SK-N-SH (cell line): ENCODE data around the gene LRRC25. TPM values are rescaled to one million over a fixed set of nuclear protein-coding genes. Genes with fewer than 3 reads are reported as not detected.

Experiments used
- CTCF ChIA-PET: fragments of 300-600, 350-600 bp; formaldehyde crosslinking; extraction: SDS; loops from one replicate; lab custom pipeline; 2021; lab: Yijun Ruan, JAX
- POLR2A ChIA-PET: fragments of 350-600 bp; sonication (Branson Sonifier 250); formaldehyde crosslinking; extraction: SDS; loops from one replicate; lab custom pipeline; 2020; ENCODE audit warnings: antibody characterized with exemption, inconsistent platforms; lab: Yijun Ruan, JAX
- DNase-seq: peaks from one replicate; pipeline ENCODE4 v3.0.0; 2012
- H2AFZ ChIP-seq: fragments of 200-600 bp; sonication (generic); 2 replicates; pipeline ENCODE4 v1.8.1; 2016; ENCODE audit warnings: antibody characterized with exemption, mild to moderate bottlenecking, low read depth
- H3F3A ChIP-seq: fragments of 200-600 bp; sonication (generic); replicated peaks from 2 replicates; pipeline ENCODE3; 2016; ENCODE audit warnings: antibody characterized with exemption, mild to moderate bottlenecking; ENCODE audit not compliant: insufficient read depth
- H3K27ac ChIP-seq, 2 experiments: fragments of 200-500 bp in 1 of 2; fragments of 200-600 bp in 1 of 2; sonication (Bioruptor generic) in 1 of 2; sonication (generic), shearing (Covaris generic) in 1 of 2; 2 replicates each; pipeline versions ENCODE4 v1.5.1 to v1.6.1; 2014 to 2016; ENCODE audit warnings: low read depth in 2 of 2, inconsistent platforms in 1 of 2, low read length in 1 of 2, mild to moderate bottlenecking in 1 of 2, mixed read lengths in 1 of 2
- H3K27me3 ChIP-seq: fragments of 200-600 bp; sonication (generic), shearing (Covaris generic); 2 replicates; pipeline ENCODE4 v1.6.1; 2016; ENCODE audit warnings: mixed run types; ENCODE audit not compliant: insufficient read depth
- H3K36me3 ChIP-seq, 2 experiments: fragments of 200-500 bp in 1 of 2; fragments of 200-600 bp in 1 of 2; sonication (Bioruptor generic) in 1 of 2; sonication (generic) in 1 of 2; replicated peaks in 1 of 2; 2 replicates each; pipeline versions ENCODE3 to v1.5.1; 2014 to 2016; ENCODE audit warnings: low read length in 1 of 2, mild to moderate bottlenecking in 1 of 2; ENCODE audit not compliant: insufficient read depth in 2 of 2, control insufficient read depth in 1 of 2
- H3K4me1 ChIP-seq, 2 experiments: fragments of 200-500 bp in 1 of 2; fragments of 200-600 bp in 1 of 2; sonication (Bioruptor generic) in 1 of 2; sonication (generic), shearing (Covaris generic) in 1 of 2; 2 replicates each; pipeline versions ENCODE4 v1.5.1 to v1.6.1; 2014 to 2016; ENCODE audit warnings: low read depth in 1 of 2, low read length in 1 of 2, mixed run types in 1 of 2; ENCODE audit not compliant: insufficient read depth in 2 of 2, control insufficient read depth in 1 of 2
- H3K4me2 ChIP-seq: fragments of 200-600 bp; sonication (generic), shearing (Covaris generic); 2 replicates; pipeline ENCODE4 v1.6.1; 2017; ENCODE audit warnings: mixed run types
- H3K4me3 ChIP-seq, 2 experiments: fragments of 200-500 bp in 1 of 2; fragments of 200-600 bp in 1 of 2; sonication (Bioruptor generic) in 1 of 2; sonication (generic), shearing (Covaris generic) in 1 of 2; 2 replicates each; pipeline versions ENCODE4 v1.5.1 to v1.8.1; 2014 to 2016; ENCODE audit warnings: low read depth in 2 of 2, inconsistent platforms in 1 of 2, low read length in 1 of 2, mild to moderate bottlenecking in 1 of 2, mixed read lengths in 1 of 2, moderate library complexity in 1 of 2
- H3K79me2 ChIP-seq: fragments of 200-600 bp; sonication (generic); 2 replicates; pipeline ENCODE4 v1.8.1; 2017; ENCODE audit warnings: mild to moderate bottlenecking; ENCODE audit not compliant: insufficient read depth
- H3K9ac ChIP-seq: fragments of 200-600 bp; sonication (generic); 2 replicates; pipeline ENCODE4 v1.6.1; 2017; ENCODE audit warnings: mixed run types
- H3K9me2 ChIP-seq: fragments of 200-600 bp; sonication (generic); 2 replicates; pipeline ENCODE4 v1.6.1; 2017; ENCODE audit warnings: mixed run types
- H3K9me3 ChIP-seq: fragments of 200-600 bp; sonication (generic); 2 replicates; pipeline ENCODE4 v1.6.1; 2017; ENCODE audit warnings: mixed run types, mild to moderate bottlenecking, moderate library complexity
- H4K20me1 ChIP-seq: fragments of 200-600 bp; sonication (generic); 2 replicates; pipeline ENCODE4 v1.6.1; 2017; ENCODE audit warnings: mild to moderate bottlenecking, mixed run types; ENCODE audit not compliant: insufficient read depth
- EZH2phosphoT487 ChIP-seq: fragments of 200-600 bp; sonication (generic); IDR thresholded peaks from 2 replicates; pipeline ENCODE4 v1.6.1; 2017; ENCODE audit warnings: low read depth, mixed run types, mild to moderate bottlenecking, antibody characterized with exemption, moderate library complexity, borderline replicate concordance
- FOSL2 ChIP-seq: IDR thresholded peaks from 2 replicates; pipeline ENCODE4 v1.4.0; 2012; ENCODE audit warnings: low read depth, mild to moderate bottlenecking, moderate library complexity, borderline replicate concordance
- FOXJ3 ChIP-seq: sonication (generic); formaldehyde crosslinking; IDR thresholded peaks from 2 replicates; pipeline ENCODE4 v1.5.1; 2020; ENCODE audit warnings: mild to moderate bottlenecking, missing genetic modification reagents
- FOXM1 ChIP-seq: IDR thresholded peaks from 2 replicates; pipeline ENCODE4 v1.4.0; 2012; ENCODE audit warnings: low read depth, mild to moderate bottlenecking
- GABPA ChIP-seq: IDR thresholded peaks from 2 replicates; pipeline ENCODE4 v1.4.0; 2012; ENCODE audit warnings: low read depth, mild to moderate bottlenecking
- GATA2 ChIP-seq: sonication (generic); formaldehyde crosslinking; IDR thresholded peaks from 2 replicates; pipeline ENCODE4 v1.5.0; 2020; ENCODE audit warnings: mild to moderate bottlenecking, missing genetic modification reagents
- JUND ChIP-seq: IDR thresholded peaks from 2 replicates; pipeline ENCODE4 v1.4.0; 2012
- MEF2A ChIP-seq: IDR thresholded peaks from 2 replicates; pipeline ENCODE4 v1.4.0; 2012; ENCODE audit warnings: low read depth, borderline replicate concordance
- MXI1 ChIP-seq: IDR thresholded peaks from 2 replicates; pipeline ENCODE4 v1.6.1; 2012; ENCODE audit warnings: mild to moderate bottlenecking, low read depth, low read length, improper control_type of control experiment
- NRF1 ChIP-seq: IDR thresholded peaks from 2 replicates; pipeline ENCODE4 v1.6.1; 2012; ENCODE audit warnings: low read depth, mild to moderate bottlenecking, low read length
- RAD21 ChIP-seq: IDR thresholded peaks from 2 replicates; pipeline ENCODE4 v1.6.1; 2012; ENCODE audit warnings: mild to moderate bottlenecking, low read length
- SIN3A ChIP-seq: IDR thresholded peaks from 2 replicates; pipeline ENCODE4 v1.6.1; 2012; ENCODE audit warnings: low read depth, mild to moderate bottlenecking, low read length, moderate library complexity, borderline replicate concordance
- SMC3 ChIP-seq: IDR thresholded peaks from 2 replicates; pipeline ENCODE4 v1.6.1; 2012; ENCODE audit warnings: low read depth, low read length, improper control_type of control experiment
- TCF12 ChIP-seq: IDR thresholded peaks from 2 replicates; pipeline ENCODE4 v1.4.0; 2012
- TEAD4 ChIP-seq: IDR thresholded peaks from 2 replicates; pipeline ENCODE4 v1.4.0; 2012; ENCODE audit warnings: mild to moderate bottlenecking, borderline replicate concordance; ENCODE audit not compliant: insufficient read depth
- YY1 ChIP-seq: IDR thresholded peaks from 2 replicates; pipeline ENCODE4 v1.4.0; 2012; ENCODE audit warnings: low read depth, mild to moderate bottlenecking
- WGBS: methylation state at CpG from one replicate; pipeline ENCODE4 v1.1.6; 2017; ENCODE audit warnings: low lambda C conversion rate; 5-methylcytosine and 5-hydroxymethylcytosine counted together
- polyA plus RNA-seq, 3 experiments: library from polyadenylated mRNA; depleted of rRNA; stranded (reverse); fragments of >200 nt; gene quantifications; 2 replicates each; pipeline ENCODE4 v1.2.3, GENCODE V29; 2012
- TF ChIP-seq, protein P1 (sequence below): fragments of 150-350 bp; IDR thresholded peaks from 2 replicates; pipeline ENCODE4 v1.6.1; 2017; ENCODE audit warnings: antibody characterized with exemption, low read length, low read depth, borderline replicate concordance
- TF ChIP-seq, protein P2 (sequence below): fragments of 200-600 bp; sonication (generic); IDR thresholded peaks from 2 replicates; pipeline ENCODE4 v1.6.1; 2017; ENCODE audit warnings: antibody characterized with exemption, mild to moderate bottlenecking, moderate library complexity
- TF ChIP-seq, protein P3 (sequence below): IDR thresholded peaks from 2 replicates; pipeline ENCODE4 v1.6.1; 2012; ENCODE audit warnings: mild to moderate bottlenecking, low read depth, low read length, moderate library complexity
- TF ChIP-seq, protein P4 (sequence below): fragments of 150-350 bp; IDR thresholded peaks from 2 replicates; pipeline ENCODE4 v1.6.1; 2016; ENCODE audit warnings: mild to moderate bottlenecking, low read depth, low read length
- TF ChIP-seq, protein P5 (sequence below): IDR thresholded peaks from 2 replicates; pipeline ENCODE4 v1.4.0; 2012; ENCODE audit warnings: low read depth
- TF ChIP-seq, protein P6 (sequence below): IDR thresholded peaks from 2 replicates; pipeline ENCODE4; 2012

Gene LRRC25
- polyA plus RNA-seq, 1 of the 3 experiments (the other 2 are of a cell fraction), result not detected

DNA sequence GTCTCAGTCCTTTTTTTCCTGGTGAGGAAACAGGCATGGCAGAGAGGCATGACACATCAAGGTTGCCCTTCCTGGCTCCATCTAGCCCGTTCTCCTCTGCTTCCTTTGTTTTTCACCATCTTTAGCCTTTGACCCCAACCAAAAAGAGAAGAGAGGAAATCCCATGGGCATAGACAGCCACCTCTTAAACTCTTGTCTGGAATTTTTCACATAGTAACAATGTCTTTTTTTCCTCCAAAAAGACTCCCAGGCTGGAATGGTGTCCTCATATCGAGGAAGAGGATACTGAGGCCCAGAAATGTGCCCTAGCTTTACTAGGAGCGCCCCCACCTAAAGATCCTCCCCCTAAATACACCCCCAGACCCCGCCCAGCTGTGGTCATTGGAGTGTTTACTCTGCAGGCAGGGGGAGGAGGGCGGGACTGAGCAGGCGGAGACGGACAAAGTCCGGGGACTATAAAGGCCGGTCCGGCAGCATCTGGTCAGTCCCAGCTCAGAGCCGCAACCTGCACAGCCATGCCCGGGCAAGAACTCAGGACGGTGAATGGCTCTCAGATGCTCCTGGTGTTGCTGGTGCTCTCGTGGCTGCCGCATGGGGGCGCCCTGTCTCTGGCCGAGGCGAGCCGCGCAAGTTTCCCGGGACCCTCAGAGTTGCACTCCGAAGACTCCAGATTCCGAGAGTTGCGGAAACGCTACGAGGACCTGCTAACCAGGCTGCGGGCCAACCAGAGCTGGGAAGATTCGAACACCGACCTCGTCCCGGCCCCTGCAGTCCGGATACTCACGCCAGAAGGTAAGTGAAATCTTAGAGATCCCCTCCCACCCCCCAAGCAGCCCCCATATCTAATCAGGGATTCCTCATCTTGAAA, 11.5 kb downstream of the LRRC25 start, which contains the start of gene GDF15:
GDF15 (plus strand) TSS at position 484 of the 868 bp plus-strand sequence; CDS start at position 516, 32 bp downstream.
- peak within 1 kb of the TSS; percentile 39 for H3K9ac ChIP-seq
- peak within 1 kb of the TSS; percentile 82 for H3K4me2 ChIP-seq
- peaks cover 3 to 6% of the 10 kb centered on the region in 2 experiments for H3K36me3 ChIP-seq
- 47% methylated on average over 24 of the region's 33 CpGs for WGBS
- H3K4me1 ChIP-seq, result peaks cover 0 to 9% of the 10 kb centered on the region in 2 experiments; a peak in 1 of 4 replicates
- no peaks in the 10 kb centered on the region for H3K9me3 ChIP-seq
- ChIA-PET POLR2A (no interaction called here), CTCF (interaction anchor here (0.6 to 8.6 kb wide), 14 partner anchors 10 to 46 kb away, joined by 3 to 160 read pairs (median 4); partner anchors contain the start of gene SSBP4)
- peak within 1 kb of the TSS; percentile 51 to 60 for H3K4me3 ChIP-seq
- H3F3A ChIP-seq, result peaks cover 18% of the 10 kb centered on the region
- peak; percentile 76 for DNase-seq
- H3K27ac ChIP-seq, result peak within 1 kb of the TSS; percentile 23 to 24; a peak in 3 of 4 replicates
- H3K27me3 ChIP-seq, result no peaks in the 10 kb centered on the region
- H3K79me2 ChIP-seq, result peaks cover 9% of the 10 kb centered on the region
- no peaks in the 10 kb centered on the region for H3K9me2 ChIP-seq
- H2AFZ ChIP-seq, result no peak within 1 kb of the TSS
- no peaks in the 10 kb centered on the region; the same call in 1 of the 2 replicates for H4K20me1 ChIP-seq
- no peak for TF ChIP-seq TCF12
- no peak for TF ChIP-seq FOXM1
- TF ChIP-seq SIN3A, result peak; percentile 54; the same call in 1 of the 2 replicates
- no peak for TF ChIP-seq GATA2 (CRISPR knock-in tag)
- TF ChIP-seq, protein P1, sequence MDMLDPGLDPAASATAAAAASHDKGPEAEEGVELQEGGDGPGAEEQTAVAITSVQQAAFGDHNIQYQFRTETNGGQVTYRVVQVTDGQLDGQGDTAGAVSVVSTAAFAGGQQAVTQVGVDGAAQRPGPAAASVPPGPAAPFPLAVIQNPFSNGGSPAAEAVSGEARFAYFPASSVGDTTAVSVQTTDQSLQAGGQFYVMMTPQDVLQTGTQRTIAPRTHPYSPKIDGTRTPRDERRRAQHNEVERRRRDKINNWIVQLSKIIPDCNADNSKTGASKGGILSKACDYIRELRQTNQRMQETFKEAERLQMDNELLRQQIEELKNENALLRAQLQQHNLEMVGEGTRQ, result no peak
- TF ChIP-seq, protein P2, sequence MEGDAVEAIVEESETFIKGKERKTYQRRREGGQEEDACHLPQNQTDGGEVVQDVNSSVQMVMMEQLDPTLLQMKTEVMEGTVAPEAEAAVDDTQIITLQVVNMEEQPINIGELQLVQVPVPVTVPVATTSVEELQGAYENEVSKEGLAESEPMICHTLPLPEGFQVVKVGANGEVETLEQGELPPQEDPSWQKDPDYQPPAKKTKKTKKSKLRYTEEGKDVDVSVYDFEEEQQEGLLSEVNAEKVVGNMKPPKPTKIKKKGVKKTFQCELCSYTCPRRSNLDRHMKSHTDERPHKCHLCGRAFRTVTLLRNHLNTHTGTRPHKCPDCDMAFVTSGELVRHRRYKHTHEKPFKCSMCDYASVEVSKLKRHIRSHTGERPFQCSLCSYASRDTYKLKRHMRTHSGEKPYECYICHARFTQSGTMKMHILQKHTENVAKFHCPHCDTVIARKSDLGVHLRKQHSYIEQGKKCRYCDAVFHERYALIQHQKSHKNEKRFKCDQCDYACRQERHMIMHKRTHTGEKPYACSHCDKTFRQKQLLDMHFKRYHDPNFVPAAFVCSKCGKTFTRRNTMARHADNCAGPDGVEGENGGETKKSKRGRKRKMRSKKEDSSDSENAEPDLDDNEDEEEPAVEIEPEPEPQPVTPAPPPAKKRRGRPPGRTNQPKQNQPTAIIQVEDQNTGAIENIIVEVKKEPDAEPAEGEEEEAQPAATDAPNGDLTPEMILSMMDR, result peak; percentile 79
- 0 out of 2 replicates have a peak, but pooled peaks have one; percentile 8 for TF ChIP-seq RAD21
- peak; percentile 28; the same call in 1 of the 2 replicates for TF ChIP-seq SMC3
- TF ChIP-seq NRF1, result no peak
- no peak for TF ChIP-seq TEAD4
- no peak for TF ChIP-seq YY1
- TF ChIP-seq EZH2phosphoT487, result no peak
- no peak for TF ChIP-seq JUND
- no peak for TF ChIP-seq MEF2A
- TF ChIP-seq, protein P3, sequence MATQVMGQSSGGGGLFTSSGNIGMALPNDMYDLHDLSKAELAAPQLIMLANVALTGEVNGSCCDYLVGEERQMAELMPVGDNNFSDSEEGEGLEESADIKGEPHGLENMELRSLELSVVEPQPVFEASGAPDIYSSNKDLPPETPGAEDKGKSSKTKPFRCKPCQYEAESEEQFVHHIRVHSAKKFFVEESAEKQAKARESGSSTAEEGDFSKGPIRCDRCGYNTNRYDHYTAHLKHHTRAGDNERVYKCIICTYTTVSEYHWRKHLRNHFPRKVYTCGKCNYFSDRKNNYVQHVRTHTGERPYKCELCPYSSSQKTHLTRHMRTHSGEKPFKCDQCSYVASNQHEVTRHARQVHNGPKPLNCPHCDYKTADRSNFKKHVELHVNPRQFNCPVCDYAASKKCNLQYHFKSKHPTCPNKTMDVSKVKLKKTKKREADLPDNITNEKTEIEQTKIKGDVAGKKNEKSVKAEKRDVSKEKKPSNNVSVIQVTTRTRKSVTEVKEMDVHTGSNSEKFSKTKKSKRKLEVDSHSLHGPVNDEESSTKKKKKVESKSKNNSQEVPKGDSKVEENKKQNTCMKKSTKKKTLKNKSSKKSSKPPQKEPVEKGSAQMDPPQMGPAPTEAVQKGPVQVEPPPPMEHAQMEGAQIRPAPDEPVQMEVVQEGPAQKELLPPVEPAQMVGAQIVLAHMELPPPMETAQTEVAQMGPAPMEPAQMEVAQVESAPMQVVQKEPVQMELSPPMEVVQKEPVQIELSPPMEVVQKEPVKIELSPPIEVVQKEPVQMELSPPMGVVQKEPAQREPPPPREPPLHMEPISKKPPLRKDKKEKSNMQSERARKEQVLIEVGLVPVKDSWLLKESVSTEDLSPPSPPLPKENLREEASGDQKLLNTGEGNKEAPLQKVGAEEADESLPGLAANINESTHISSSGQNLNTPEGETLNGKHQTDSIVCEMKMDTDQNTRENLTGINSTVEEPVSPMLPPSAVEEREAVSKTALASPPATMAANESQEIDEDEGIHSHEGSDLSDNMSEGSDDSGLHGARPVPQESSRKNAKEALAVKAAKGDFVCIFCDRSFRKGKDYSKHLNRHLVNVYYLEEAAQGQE, result peak; percentile 58; the same call in 1 of the 2 replicates
- TF ChIP-seq FOXJ3, result no peak
- TF ChIP-seq, protein P4, sequence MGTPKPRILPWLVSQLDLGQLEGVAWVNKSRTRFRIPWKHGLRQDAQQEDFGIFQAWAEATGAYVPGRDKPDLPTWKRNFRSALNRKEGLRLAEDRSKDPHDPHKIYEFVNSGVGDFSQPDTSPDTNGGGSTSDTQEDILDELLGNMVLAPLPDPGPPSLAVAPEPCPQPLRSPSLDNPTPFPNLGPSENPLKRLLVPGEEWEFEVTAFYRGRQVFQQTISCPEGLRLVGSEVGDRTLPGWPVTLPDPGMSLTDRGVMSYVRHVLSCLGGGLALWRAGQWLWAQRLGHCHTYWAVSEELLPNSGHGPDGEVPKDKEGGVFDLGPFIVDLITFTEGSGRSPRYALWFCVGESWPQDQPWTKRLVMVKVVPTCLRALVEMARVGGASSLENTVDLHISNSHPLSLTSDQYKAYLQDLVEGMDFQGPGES, result no peak
- no peak for TF ChIP-seq GABPA
- TF ChIP-seq, protein P5, sequence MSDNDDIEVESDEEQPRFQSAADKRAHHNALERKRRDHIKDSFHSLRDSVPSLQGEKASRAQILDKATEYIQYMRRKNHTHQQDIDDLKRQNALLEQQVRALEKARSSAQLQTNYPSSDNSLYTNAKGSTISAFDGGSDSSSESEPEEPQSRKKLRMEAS, result no peak
- TF ChIP-seq FOSL2, result no peak
- TF ChIP-seq, protein P6, sequence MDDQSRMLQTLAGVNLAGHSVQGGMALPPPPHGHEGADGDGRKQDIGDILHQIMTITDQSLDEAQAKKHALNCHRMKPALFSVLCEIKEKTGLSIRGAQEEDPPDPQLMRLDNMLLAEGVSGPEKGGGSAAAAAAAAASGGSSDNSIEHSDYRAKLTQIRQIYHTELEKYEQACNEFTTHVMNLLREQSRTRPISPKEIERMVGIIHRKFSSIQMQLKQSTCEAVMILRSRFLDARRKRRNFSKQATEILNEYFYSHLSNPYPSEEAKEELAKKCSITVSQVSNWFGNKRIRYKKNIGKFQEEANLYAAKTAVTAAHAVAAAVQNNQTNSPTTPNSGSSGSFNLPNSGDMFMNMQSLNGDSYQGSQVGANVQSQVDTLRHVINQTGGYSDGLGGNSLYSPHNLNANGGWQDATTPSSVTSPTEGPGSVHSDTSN, result no peak
- no peak for TF ChIP-seq MXI1
